ENCODE measurements around the gene CEND1.

The CEND1 gene

DNA sequence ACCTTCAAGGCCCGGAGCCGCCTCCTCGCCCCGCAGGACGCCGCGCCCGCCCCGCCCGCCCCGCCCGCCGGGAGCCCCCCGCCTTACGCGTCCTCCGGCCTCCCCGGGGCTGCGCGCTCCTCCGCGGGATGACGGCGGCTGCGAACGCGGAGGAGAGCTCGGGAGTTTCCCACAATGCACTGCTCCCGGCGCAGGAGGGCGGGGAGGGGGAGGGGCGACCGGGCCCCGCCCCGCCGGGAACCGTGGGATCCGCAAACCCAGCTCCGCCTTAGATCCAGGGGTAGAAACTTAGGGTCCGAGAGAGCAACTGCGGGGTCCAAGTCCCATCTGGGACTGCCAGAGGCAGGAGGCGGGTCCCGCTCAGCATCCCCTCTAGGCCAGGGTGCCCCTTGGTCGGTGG is at the start of gene CEND1:
Gene CEND1, minus strand, starts transcription at position 148 of the 400 bp plus-strand sequence. CDS start 1,514 bp downstream, outside the sequence.
- DNase-seq (ENCODE audit: low spot score): peak; percentile 43

DNA sequence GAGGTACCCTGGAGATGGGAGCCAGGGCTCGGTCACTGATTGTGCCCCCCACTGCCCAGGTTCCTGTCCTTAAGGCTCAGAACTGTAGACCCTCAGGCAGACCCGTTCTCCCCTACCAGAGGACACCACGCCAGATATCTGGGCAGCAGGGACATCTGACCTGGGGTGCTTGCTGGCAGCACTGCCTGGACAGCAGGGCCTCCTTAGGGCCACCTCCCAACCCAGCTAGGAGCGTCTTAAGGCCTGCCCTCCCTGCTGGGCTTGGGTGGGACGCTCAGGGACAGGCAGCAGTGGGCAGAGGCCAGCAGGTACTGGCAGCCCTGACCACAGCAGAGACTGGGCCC is 49.4 kb upstream of the CEND1 start:
- DNase-seq (ENCODE audit: low spot score): no peak

DNA sequence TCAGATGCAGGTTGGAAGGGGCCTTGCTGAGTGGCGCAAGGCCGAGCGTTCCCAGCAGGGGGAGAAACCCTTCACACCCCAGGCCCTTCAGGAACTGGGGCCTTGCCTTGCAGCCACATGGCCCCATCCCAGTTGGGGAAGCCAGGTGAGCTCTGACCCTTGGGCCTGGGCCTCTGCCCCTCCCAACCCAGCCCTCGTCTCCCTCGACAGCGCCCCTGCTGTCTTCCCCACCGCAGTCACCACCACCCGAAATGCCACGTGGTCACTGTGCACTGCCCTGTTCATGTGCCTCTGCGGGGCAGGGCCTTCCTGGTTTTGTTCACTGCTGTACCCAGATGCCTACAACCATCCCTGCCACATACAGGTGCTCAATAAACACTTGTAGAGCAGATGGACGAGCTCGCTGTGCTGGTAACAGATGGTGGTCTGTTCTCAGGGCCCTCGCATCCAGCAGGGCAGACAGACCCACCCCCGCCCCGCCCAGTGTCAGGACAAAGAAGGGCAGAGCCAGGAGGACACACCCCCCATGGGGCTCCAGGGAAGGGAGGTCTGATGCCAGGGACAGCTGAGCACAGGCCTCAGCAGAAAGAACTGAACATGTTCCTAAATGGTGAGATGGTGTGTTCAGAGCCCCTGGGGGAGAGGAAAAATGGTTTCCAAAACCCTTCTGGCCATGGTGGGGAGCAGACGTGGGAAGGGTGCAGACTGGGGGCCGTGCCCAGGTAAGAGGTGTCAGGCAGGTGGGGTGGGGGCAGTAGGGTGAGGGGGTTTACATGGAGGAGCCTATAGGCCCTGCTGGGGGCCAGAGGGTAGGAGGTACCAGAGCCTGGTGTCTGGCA is 48.8 kb upstream of the CEND1 start:
- DNase-seq (ENCODE audit: low spot score): no peak

DNA sequence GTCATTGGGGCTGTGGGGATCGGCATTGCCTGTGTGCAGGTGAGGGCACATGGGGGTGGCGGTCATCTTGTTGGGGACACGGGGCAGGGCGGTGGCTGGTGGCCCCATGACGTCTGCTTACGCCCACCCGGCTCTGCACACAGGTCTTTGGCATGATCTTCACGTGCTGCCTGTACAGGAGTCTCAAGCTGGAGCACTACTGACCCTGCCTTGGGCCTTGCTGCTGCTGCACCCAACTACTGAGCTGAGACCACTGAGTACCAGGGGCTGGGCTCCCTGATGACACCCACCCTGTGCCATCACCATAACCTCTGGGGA is 48.1 kb upstream of the CEND1 start:
- no peak for DNase-seq (ENCODE audit: low spot score)

- no peak for DNase-seq (ENCODE audit: low spot score)
Measured at GRCh38 chr11:837189-837989, 47.5 kb upstream of the CEND1 start.

DNA sequence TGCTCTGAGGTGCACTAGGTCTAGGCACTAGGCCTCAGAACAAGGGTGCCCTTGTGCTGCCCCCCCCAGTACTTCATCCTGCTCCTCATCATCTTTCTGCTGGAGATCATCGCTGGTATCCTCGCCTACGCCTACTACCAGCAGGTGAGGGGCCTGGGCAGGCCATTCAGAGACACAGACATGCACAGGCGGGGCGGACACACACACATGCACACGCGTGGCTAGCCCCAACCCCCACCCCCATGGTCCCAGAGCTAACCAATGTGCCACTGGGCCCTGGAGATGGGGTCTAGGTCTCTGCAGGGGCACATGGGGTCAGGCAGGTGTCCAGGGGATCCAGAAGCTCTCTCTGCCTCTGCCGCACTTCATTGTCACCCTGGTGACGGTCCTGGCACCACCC is 46.8 kb upstream of the CEND1 start:
- DNase-seq (ENCODE audit: low spot score): no peak

DNA sequence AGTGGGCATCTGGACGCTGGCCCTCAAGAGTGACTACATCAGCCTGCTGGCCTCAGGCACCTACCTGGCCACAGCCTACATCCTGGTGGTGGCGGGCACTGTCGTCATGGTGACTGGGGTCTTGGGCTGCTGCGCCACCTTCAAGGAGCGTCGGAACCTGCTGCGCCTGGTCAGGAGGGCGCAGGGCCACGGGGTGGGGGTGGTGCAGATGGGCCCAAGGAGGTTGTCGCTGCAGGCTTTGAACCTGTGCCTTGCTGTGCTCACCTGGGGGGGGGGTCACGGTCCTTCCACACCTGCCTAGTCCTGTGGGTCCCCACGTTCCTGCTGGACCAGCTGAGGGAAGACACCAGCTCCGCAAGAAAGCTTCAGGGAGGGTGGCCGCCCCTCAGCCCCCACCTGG is 46.4 kb upstream of the CEND1 start:
- no peak for DNase-seq (ENCODE audit: low spot score)

GRCh38 chr11:834371-835316 is 44.8 kb upstream of the CEND1 start:
- no peak for DNase-seq (ENCODE audit: low spot score)

DNA sequence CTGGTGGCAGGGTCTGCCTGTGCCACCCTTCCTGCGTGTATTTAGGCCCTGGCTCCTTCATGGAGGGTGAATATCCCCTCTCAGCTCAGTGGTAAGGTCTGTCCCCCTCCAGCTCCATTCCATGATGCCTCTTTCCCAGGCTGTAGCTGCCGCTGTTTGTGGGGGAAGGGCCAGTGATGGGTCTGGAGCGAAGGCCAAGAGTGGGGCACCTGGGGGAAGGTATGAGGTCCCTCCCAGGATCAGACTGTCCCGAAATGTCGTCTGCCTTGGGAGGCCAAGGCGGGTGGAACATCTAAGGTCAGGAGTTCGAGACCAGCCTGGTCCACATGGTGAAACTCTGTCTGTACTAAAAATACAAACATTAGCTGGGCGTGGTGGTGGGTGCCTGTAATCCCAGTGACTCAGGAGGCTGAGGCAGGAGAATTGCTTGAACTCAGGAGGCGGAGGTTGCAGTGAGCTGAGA is 44.0 kb upstream of the CEND1 start:
- DNase-seq (ENCODE audit: low spot score): no peak

DNA sequence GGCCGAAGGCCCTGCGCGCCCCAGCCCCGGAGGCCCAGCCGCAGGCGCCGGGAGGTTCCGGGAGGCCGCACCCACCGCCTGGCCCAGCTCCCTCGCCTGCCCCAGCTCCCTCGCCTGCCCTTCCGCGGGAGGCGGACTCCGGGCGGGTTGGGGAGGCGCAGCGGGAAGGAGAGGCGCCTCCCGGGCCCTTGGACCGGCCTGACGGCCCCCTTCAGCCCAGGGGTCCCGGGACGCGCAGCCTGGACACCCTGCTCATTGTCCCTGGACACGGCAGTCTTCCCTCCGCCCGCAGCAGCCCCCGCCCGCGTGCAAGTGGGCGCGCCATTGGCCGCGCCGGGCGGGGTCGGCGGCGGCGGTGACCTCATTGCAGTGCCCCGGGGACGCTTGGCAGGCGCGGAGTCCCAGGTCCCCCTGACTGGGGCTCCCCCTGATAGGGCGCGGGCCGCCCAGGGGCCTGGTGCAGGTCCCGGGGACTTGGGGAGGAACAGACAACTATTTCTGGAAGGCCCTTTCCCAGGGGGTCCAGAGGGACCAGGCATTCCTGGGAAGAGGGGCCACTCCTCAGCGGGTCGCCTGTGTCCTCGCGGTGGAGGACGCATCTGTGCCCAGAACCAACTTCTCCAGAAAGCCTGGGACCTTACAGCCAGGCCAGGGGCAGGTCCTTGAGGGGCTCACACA is 43.4 kb upstream of the CEND1 start:
- DNase-seq (ENCODE audit: low spot score): no peak

DNA sequence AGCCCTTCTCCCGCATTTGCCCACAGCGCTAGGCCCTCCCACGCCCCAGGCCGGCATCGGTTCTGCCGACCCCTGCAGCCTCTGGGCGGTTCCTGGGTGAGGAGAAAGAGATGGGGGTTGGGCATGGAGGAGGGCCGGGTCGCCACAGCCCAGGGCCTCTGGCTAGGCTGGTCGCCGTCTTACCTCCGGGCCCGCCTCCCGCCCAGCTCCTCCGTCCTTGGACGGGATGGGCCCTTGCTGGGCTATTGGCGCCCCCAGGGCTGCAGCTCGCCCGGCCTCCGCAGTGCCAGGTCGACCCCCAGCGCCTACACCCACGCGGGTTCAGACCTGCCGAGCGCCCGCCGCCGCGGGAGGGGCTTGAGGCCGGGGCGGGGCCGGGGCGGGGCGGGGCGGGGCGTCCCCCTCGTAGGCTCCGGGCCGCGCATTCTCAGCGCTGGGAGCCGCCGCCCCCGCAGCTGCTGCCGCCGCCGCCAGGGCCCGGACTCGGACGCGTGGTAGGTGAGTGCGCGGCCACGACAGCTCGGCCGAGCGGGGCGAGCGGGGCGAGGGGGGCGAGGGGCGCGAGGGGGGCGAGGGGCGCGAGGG is 42.7 kb upstream of the CEND1 start, which contains the start of gene CD151:
Gene CD151, plus strand, starts transcription at position 424 of the 585 bp plus-strand sequence. CDS start 3,118 bp downstream, outside the sequence.
- peak; percentile 73 for DNase-seq (ENCODE audit: low spot score)

DNA sequence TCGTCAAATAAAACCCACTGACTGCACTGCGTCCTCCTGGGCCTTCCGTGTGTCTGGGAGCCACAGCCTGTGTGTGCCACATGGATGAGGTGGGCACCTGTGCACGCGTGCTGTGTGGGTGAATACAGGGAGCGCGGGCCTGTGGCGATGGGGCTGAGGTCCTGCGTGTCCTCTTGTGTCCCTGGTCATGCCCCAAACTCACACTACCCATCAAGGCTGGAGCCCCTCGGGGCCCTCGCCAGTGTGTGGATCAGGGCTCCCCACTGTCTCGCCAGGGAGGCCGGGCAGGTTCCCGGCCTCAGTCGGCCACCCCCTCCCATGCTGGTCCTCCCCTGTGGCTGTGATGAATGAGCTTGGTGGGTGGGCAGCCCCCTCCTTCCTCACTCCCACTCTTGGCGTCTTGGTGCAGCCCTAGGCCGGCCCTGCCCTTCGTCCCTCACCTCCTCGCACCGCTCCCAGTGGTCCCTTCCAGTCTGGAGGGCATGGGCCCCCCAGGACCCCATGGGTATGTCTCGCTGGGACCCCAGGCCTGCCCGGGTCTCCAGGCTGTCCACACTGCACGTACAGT is 42.2 kb upstream of the CEND1 start:
- no peak for DNase-seq (ENCODE audit: low spot score)

GRCh38 chr11:831118-831864 is 41.4 kb upstream of the CEND1 start:
- no peak for DNase-seq (ENCODE audit: low spot score)

- DNase-seq (ENCODE audit: low spot score): peak; percentile 85
Measured at GRCh38 chr11:830295-831117, 40.6 kb upstream of the CEND1 start.

GRCh38 chr11:829847-830294 is 40.0 kb upstream of the CEND1 start:
- DNase-seq (ENCODE audit: low spot score): no peak

GRCh38 chr11:829176-829846 is 39.4 kb upstream of the CEND1 start:
- no peak for DNase-seq (ENCODE audit: low spot score)

GRCh38 chr11:828506-829175 is 38.8 kb upstream of the CEND1 start:
- DNase-seq (ENCODE audit: low spot score): no peak

- DNase-seq (ENCODE audit: low spot score): no peak
Measured at GRCh38 chr11:827897-828192, 38.0 kb upstream of the CEND1 start, which contains the start of gene CRACR2B. CRACR2B (plus strand) TSS chr11:827919; CDS start chr11:828608, 689 bp downstream.

Data from germinal center (tissue), 1 donor.